ENCODE results near the gene CAMK4.

Gene CAMK4

GRCh38 chr5:111425205-111425604 lies 201.0 kb downstream of the CAMK4 start:
- DNase-seq (ENCODE audit: low spot score), result no peak

GRCh38 chr5:111427762-111428161 lies 203.6 kb downstream of the CAMK4 start:
- DNase-seq (ENCODE audit: low spot score), result no peak

GRCh38 chr5:111432883-111433536 lies 208.8 kb downstream of the CAMK4 start:
- no peak for DNase-seq (ENCODE audit: low spot score)

- no peak for DNase-seq (ENCODE audit: low spot score)
Observed at GRCh38 chr5:111434800-111435199, 210.6 kb downstream of the CAMK4 start.

DNA sequence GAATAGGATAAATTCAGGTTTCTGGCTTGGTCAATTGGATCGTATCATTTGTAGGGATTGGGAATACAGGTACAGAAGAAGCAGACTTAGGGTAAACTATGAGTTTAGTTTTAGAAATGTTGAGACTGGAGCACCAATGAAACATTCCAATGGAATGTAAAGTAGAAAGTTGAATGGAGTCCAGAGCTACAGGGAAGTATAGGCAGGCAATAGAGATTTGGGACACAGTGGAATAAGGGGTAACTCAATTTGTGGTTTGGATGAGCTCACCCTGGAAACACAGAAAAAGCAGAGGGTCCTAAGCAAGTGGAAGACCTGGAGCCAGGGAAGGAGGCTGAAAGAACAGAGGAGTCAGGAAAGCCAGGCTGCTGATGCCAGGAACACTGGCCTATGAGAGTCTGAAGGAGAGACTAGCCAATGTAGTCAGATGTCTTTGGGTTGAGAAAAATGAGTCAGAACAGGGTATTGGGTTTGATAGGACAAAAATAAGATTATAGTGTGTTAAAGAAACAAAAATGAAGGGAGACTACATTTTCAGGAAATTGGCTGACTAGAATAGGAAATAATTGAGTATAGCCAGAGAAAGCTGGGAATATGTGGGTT lies 215.4 kb downstream of the CAMK4 start:
- DNase-seq (ENCODE audit: low spot score), result no peak

DNA sequence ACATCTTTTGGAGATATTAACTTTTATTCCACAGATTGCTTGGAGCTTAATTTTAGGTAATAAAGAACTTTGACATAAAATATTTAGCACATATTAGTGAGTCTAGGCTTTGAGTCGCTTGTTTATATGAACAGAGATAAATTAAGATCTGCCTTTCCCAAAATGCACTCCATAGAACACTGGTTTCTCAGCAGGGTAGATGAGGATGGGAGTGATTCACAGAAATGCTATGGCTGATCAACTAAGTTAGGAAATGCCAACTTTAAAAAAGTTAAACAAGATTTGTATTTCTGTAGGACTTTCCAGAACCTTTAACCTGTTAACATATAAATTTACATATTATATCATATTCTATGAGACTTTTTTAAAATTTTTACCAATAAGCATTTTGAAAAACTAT lies 222.9 kb downstream of the CAMK4 start:
- no peak for DNase-seq (ENCODE audit: low spot score)

- DNase-seq (ENCODE audit: low spot score), result no peak
Observed at GRCh38 chr5:111447822-111448221, 223.6 kb downstream of the CAMK4 start.

- no peak for DNase-seq (ENCODE audit: low spot score)
Observed at GRCh38 chr5:111453295-111453694, 229.1 kb downstream of the CAMK4 start.

DNA sequence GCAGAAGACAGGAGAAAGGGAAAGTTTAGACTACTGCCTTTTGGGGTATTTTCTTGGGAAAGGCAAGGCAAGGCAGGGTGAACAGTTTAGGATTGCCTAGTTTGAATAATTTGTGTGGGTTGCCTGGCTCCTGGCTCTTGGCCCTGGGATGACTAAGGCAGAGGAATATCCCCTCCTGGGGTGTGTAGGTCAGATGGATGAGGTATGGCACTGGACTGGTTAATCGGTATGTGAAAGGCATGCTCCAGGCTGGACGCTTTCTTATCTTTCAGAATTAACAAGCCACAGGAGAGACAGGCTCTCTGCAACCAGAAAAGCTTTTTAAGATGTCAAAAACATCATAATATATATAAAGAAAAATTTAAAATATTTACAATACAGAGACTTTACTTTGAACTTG lies 229.6 kb downstream of the CAMK4 start:
- no peak for DNase-seq (ENCODE audit: low spot score)

- no peak for DNase-seq (ENCODE audit: low spot score)
Observed at GRCh38 chr5:111454198-111454622, 230.0 kb downstream of the CAMK4 start.

DNA sequence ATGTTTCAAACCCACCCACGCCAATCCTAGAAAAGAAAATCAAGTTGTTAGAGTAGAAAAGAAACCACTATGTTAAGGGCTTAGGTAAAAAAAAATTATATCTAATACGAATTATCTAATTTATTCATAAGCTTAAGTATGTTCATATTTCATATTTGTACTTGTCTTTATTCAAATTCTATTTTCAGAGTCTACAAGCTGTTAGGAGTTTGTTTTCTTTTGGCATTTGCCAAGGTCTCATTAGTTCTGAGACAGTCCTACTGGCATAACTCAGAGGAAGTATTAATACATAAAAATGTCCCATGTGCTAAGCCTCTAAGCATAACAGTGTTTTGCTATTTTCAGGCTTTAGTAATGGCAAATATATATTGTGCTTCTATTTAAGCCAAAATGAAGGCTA lies 230.6 kb downstream of the CAMK4 start:
- DNase-seq (ENCODE audit: low spot score), result no peak

- no peak for DNase-seq (ENCODE audit: low spot score)
Observed at GRCh38 chr5:111461255-111461671, 237.1 kb downstream of the CAMK4 start.

- DNase-seq (ENCODE audit: low spot score), result no peak
Observed at GRCh38 chr5:111461934-111462333, 237.8 kb downstream of the CAMK4 start.

- DNase-seq (ENCODE audit: low spot score), result no peak
Observed at GRCh38 chr5:111463311-111463710, 239.1 kb downstream of the CAMK4 start.

DNA sequence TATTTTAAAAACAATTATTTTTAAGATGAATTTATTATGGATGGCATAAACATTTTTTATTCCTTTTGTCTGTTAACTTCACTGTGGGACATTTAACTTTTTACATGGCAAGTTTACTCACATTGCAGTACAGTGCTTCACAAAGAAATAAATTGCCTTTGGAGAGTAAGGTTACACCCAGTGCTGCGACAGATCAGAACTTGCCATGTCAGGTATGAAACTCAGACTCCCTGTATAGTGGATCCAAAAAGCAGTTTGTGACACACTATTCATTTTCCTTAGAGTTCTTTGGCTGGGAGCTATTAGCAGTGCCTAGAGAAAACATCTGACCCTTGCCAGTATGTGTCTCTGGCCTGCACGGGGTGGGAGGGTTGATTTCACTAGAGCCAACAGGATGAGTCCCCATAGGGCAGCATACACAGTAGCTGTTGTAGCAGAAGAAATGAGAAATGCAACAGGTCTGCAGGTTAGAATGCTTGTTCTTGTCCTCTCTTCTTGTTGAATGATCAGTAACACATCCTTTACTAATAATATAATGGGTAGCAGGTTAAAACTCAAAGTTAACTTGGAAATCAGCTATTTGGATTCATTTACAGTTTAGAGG lies 245.2 kb downstream of the CAMK4 start:
- no peak for DNase-seq (ENCODE audit: low spot score)

DNA sequence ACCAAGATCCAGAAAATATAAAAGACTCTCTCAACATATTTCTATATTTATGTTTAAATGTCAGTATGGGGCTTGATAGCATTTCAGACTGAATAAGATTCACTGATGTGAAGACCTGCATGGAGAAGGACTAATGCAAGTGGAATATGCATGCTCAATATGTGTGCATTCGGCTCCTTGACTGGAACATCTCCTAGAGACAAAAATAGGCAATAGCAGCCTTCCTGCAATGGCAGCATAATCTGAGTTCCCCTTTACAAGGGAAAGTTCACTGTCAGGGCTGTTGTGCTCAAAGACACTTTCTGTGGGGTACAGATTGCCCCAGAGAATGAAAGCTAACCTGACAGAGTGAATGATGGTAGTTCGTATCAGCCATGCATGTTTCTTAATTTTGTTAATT lies 245.7 kb downstream of the CAMK4 start:
- DNase-seq (ENCODE audit: low spot score), result no peak

DNA sequence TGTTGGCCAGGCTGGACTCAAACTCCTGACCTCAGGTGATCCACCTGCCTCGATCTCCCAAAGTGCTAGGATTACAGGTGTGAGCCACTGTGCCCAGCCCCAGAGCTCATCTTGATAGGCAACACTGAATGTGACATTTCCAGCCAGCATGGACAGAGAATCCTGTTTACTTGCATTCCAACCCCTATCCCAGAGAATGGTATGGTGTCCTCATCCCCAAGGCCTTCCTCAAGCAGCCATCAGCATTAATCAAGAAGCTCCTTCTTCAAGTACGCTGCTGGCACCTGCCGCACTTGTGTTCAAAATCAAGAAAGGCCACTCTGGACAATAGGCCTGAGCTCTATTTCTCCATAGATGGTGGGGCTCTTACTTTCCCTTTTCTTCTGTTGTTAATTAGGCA lies 247.9 kb downstream of the CAMK4 start:
- DNase-seq (ENCODE audit: low spot score), result no peak

DNA sequence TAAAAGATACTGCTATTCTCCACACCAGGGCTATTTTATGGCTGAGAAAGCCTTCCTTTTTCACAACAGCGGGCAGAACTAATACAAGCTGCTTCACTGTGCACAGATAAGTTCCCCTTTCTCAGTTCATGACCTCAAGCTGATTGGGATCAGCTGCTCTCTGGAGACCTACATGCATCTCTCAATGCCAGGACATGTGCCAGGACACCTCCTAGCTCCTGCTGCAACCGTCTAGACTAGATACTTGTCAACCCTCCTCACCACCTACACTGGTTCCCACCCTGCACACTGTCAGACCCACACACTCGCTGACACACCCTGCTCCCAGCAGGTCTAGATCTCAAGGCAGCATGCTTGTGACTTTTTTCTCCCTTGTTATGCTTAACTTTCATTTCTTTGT lies 248.4 kb downstream of the CAMK4 start:
- DNase-seq (ENCODE audit: low spot score), result no peak

GRCh38 chr5:111478266-111478665 lies 254.1 kb downstream of the CAMK4 start:
- DNase-seq (ENCODE audit: low spot score), result no peak

- no peak for DNase-seq (ENCODE audit: low spot score)
Observed at GRCh38 chr5:111478898-111479297, 254.7 kb downstream of the CAMK4 start.

DNA sequence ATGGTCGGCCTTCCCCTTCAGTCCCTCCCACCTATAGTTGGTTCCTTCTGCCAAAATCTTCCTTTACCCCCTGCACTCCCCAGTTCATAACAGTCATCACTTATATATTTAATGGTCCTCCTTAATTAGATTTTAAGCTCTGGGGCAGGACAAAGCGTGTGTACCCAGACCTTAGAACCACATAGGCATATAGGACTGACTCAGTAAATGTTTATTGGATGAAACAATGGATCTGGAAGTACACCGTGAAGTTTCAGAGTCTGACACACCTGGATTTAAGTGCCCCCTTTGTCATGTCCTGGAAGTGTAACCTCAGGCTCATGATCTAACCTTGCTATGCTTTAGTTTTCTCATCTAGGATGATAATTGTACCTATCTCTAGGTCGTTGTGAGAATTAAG lies 256.2 kb downstream of the CAMK4 start:
- no peak for DNase-seq (ENCODE audit: low spot score)

DNA sequence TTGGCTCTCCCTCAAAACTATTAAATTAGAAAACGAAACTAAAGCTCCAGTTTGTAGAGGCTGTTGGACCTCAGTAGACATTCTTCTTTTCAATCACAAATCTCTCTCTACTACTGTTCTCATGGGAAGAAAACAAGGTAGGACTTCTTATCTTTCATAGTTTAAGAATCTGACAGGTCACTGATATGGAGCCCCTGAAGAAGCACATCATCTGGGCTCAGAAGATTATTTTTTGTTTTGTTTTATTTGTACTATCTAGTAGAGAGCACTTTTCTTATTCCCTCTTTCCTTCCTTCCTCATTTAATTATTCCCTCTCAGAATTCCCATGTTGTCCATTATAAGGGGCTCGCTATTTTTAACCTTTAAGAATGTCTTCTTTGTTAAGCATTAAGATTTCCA lies 261.9 kb downstream of the CAMK4 start:
- no peak for DNase-seq (ENCODE audit: low spot score)

GRCh38 chr5:111486926-111487325 lies 262.7 kb downstream of the CAMK4 start:
- no peak for DNase-seq (ENCODE audit: low spot score)

DNA sequence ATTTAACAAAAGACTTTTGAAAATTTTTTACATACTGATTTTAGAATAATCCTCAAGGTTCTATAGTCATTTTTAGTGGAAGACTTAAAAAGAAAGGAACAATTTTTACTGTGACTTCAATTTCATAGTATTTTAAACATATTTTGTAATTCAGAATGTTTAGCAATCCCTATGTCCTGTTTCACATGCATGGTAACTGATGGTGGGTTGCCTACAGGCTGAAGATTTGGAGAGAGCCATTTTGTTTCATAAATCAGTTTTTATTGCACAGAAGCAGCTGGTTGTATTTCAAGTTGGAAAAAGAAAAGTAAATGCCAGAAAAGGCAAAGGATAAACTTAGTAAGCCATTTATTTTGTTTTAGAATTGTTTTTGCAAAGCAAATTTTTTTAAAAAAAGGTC lies 264.2 kb downstream of the CAMK4 start:
- no peak for DNase-seq (ENCODE audit: low spot score)
